HCT116 (cell line): ENCODE results near the gene THBS3. TPM values are rescaled to one million over a fixed set of nuclear protein-coding genes. Genes with fewer than 3 reads are reported as not detected.

Experiments
- ATAC-seq: fragments of 200-7000 bp; cut with Tn5 transposase; 2 replicates; pipeline ENCODE4 v1.9.1; 2020; ENCODE audit warnings: mild to moderate bottlenecking, moderate library complexity
- BruUV-seq: library from RNA; stranded (reverse); fragments of 400-500 nt; replicated peaks from 2 replicates; lab custom pipeline; 2021; lab: Mats Ljungman, UMichigan
- CTCF ChIA-PET: fragments of 300-600 bp; sonication (Branson Sonifier 250); formaldehyde crosslinking; loops from one replicate; lab custom pipeline; 2021; ENCODE audit warnings: antibody characterized with exemption; lab: Charles Lee
- POLR2A ChIA-PET: fragments of 300-600, 350-600 bp; sonication (Branson Sonifier 250); formaldehyde crosslinking; loops from one replicate; lab custom pipeline; 2021; ENCODE audit warnings: antibody characterized with exemption; lab: Charles Lee
- RAD21 ChIA-PET, 2 experiments: fragments of 300-600 bp; sonication (Branson Sonifier 250); formaldehyde crosslinking; loops; one replicate each; lab custom pipeline; 2023; ENCODE audit warnings: low total read pairs in 2 of 2; ENCODE audit not compliant: uncharacterized antibody in 2 of 2, unreplicated experiment in 2 of 2, low non-redundant PET in 1 of 2; lab: Charles Lee
- DNase-seq: peaks from one replicate; pipeline ENCODE4 v3.0.0-alpha.2; 2010; ENCODE audit warnings: low read depth, low spot score
- H2AFZ ChIP-seq: fragments of 200-600 bp; shearing (Covaris generic), sonication (generic); 2 replicates; pipeline ENCODE4 v1.6.1; 2017; ENCODE audit warnings: low read depth, mixed run types, mixed read lengths, antibody characterized with exemption, low read length; ENCODE audit not compliant: poor library complexity, severe bottlenecking
- H3K27ac ChIP-seq: 2 replicates; pipeline ENCODE4 v1.5.1; 2012; ENCODE audit warnings: low read depth, low read length
- H3K27me3 ChIP-seq: fragments of 200-600 bp; sonication (generic); 2 replicates; pipeline ENCODE4 v1.6.1; 2016; ENCODE audit warnings: mixed run types, low read length, mixed read lengths; ENCODE audit not compliant: insufficient read depth
- H3K36me3 ChIP-seq, 2 experiments: fragments of 200-500 bp in 1 of 2; fragments of 200-600 bp in 1 of 2; sonication (Bioruptor generic) in 1 of 2; sonication (generic) in 1 of 2; 2 replicates each; pipeline versions ENCODE4 v1.5.1 to v1.6.1; 2014 to 2016; ENCODE audit warnings: low read length in 2 of 2, inconsistent platforms in 1 of 2, mixed read lengths in 1 of 2, mixed run types in 1 of 2; ENCODE audit not compliant: insufficient read depth in 2 of 2, control insufficient read depth in 1 of 2
- H3K4me1 ChIP-seq, 2 experiments: fragments of 200-600 bp in 1 of 2; sonication (generic) in 1 of 2; 2 replicates each; pipeline versions ENCODE4 v1.5.1 to v1.6.1; 2012 to 2017; ENCODE audit warnings: low read length in 2 of 2, inconsistent platforms in 1 of 2, mild to moderate bottlenecking in 1 of 2, mixed read lengths in 1 of 2, mixed run types in 1 of 2, moderate library complexity in 1 of 2; ENCODE audit not compliant: insufficient read depth in 2 of 2, control insufficient read depth in 1 of 2
- H3K4me2 ChIP-seq: fragments of 200-600 bp; sonication (generic); 2 replicates; pipeline ENCODE4 v1.6.1; 2017; ENCODE audit warnings: mixed run types, low read length, mixed read lengths
- H3K4me3 ChIP-seq, 2 experiments: fragments of 200-600 bp in 1 of 2; sonication (generic) in 1 of 2; replicated peaks in 1 of 2; 2 replicates each; pipeline ENCODE4 v1.5.1; 2011 to 2016; ENCODE audit warnings: low read length in 2 of 2, control low read depth in 1 of 2, low read depth in 1 of 2, mild to moderate bottlenecking in 1 of 2, mixed read lengths in 1 of 2, mixed run types in 1 of 2
- H3K79me2 ChIP-seq: fragments of 200-600 bp; sonication (generic); 2 replicates; pipeline ENCODE4 v1.6.1; 2017; ENCODE audit warnings: mild to moderate bottlenecking, mixed run types, low read length, moderate library complexity, mixed read lengths; ENCODE audit not compliant: insufficient read depth
- H3K9ac ChIP-seq: fragments of 200-600 bp; sonication (generic); 2 replicates; pipeline ENCODE4 v1.6.1; 2016; ENCODE audit warnings: low read length, mixed read lengths
- H3K9me2 ChIP-seq: fragments of 200-600 bp; sonication (generic), shearing (Covaris generic); 2 replicates; pipeline ENCODE4 v1.6.1; 2017; ENCODE audit warnings: mixed run types, mild to moderate bottlenecking, moderate library complexity; ENCODE audit not compliant: insufficient read depth
- H3K9me3 ChIP-seq, 2 experiments: fragments of 200-500 bp in 1 of 2; fragments of 200-600 bp in 1 of 2; sonication (Bioruptor generic) in 1 of 2; sonication (generic) in 1 of 2; 2 replicates each; pipeline ENCODE4 v1.6.1; 2014 to 2017; ENCODE audit warnings: low read length in 2 of 2, mixed read lengths in 2 of 2, inconsistent platforms in 1 of 2, low read depth in 1 of 2, mild to moderate bottlenecking in 1 of 2, mixed run types in 1 of 2, moderate library complexity in 1 of 2; ENCODE audit not compliant: control insufficient read depth in 1 of 2, insufficient read depth in 1 of 2
- H4K20me1 ChIP-seq: fragments of 200-600 bp; sonication (generic), shearing (Covaris generic); 2 replicates; pipeline ENCODE4 v1.6.1; 2017; ENCODE audit warnings: mixed run types, mild to moderate bottlenecking, moderate library complexity; ENCODE audit not compliant: insufficient read depth
- EZH2phosphoT487 ChIP-seq: fragments of 200-600 bp; IDR thresholded peaks from 2 replicates; pipeline ENCODE4 v1.6.1; 2018; ENCODE audit warnings: antibody characterized with exemption, borderline replicate concordance
- JUND ChIP-seq: IDR thresholded peaks from 2 replicates; pipeline ENCODE4 v1.6.1; 2012
- SRF ChIP-seq: IDR thresholded peaks from 2 replicates; pipeline ENCODE4 v1.6.1; 2012; ENCODE audit warnings: low read depth
- YY1 ChIP-seq: IDR thresholded peaks from 2 replicates; pipeline ENCODE4 v1.6.1; 2011; ENCODE audit warnings: low read length, low read depth, moderate library complexity, mild to moderate bottlenecking; ENCODE audit not compliant: insufficient replicate concordance; ENCODE audit errors: extremely low read depth
- ZFX ChIP-seq: fragments of 450-650 bp; IDR thresholded peaks from 2 replicates; pipeline ENCODE4 v1.6.1; 2017
- ZNF274 ChIP-seq: fragments of 200-500 bp; sonication (Bioruptor generic); IDR thresholded peaks from 2 replicates; pipeline ENCODE4 v1.6.1; 2014; ENCODE audit warnings: mild to moderate bottlenecking, low read depth, low read length, inconsistent platforms
- intact Hi-C: fragments of 100-400 bp; cut with micrococcal nuclease; formaldehyde crosslinking; loops from 2 replicates; pipeline ENCODE4 v1.10.0; 2022
- total RNA-seq: library from RNA; stranded (reverse); gene quantifications from one replicate; pipeline ENCODE4 v1.2.1, GENCODE V29; 2021; ENCODE audit not compliant: unreplicated experiment
- TF ChIP-seq, protein P1 (sequence below): IDR thresholded peaks from 2 replicates; pipeline ENCODE4 v1.6.1; 2012
- TF ChIP-seq, protein P2 (sequence below): IDR thresholded peaks from 2 replicates; pipeline ENCODE4 v1.6.1; 2011; ENCODE audit warnings: mild to moderate bottlenecking, low read length, moderate library complexity; ENCODE audit not compliant: insufficient replicate concordance; ENCODE audit errors: extremely low read depth
- TF ChIP-seq, protein P3 (sequence below): IDR thresholded peaks from 2 replicates; pipeline ENCODE4 v1.6.1; 2012; ENCODE audit warnings: low read depth
- TF ChIP-seq, protein P4 (sequence below), 3 experiments: fragments of 200-600 bp in 1 of 3; sonication (generic) in 1 of 3; IDR thresholded peaks in 2 of 3; conservative IDR thresholded peaks in 1 of 3; 2 replicates each; pipeline ENCODE4 v1.5.1; 2012 to 2017; ENCODE audit warnings: low read depth in 2 of 3, low read length in 2 of 3, antibody characterized with exemption in 1 of 3, borderline replicate concordance in 1 of 3, control low read depth in 1 of 3, mild to moderate bottlenecking in 1 of 3, mixed read lengths in 1 of 3, mixed run types in 1 of 3, moderate library complexity in 1 of 3; ENCODE audit not compliant: insufficient read depth in 1 of 3

Gene THBS3
- total RNA-seq, 1 experiment from 2014 or later = 15.9 TPM

DNA sequence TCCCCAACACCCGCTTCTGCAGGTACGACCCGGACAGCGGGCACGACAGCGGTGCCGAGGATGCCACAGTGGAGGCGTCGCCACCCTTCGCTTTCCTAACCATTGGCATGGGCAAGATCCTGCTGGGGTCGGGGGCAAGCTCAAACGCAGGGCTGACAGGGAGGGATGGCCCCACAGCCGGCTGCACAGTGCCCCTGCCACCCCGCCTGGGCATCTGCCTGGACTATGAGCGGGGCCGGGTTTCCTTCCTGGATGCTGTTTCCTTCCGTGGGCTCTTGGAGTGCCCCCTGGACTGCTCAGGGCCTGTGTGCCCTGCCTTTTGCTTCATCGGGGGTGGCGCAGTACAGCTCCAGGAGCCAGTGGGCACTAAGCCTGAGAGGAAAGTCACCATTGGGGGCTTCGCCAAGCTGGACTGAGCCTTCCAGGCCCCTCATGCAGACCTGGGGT, 23.9 kb downstream of the THBS3 start:
- Histone ChIP-seq H3K9me3 (no peaks in the 10 kb centered on the region), H3K79me2 (no peaks in the 10 kb centered on the region), H3K4me2 (no peak overlapping the region), H3K4me3 (no peak overlapping the region), H3K4me1 (no peaks in the 10 kb centered on the region; a peak in 2 of 4 replicates), H3K27me3 (no peaks in the 10 kb centered on the region), H4K20me1 (no peaks in the 10 kb centered on the region), H2AFZ (no peak overlapping the region), H3K9me2 (no peaks in the 10 kb centered on the region), H3K9ac (no peak overlapping the region), H3K36me3 (no peaks in the 10 kb centered on the region; a peak in 1 of 4 replicates), H3K27ac (no peak overlapping the region)
- TF ChIP-seq SRF (no peak), ZNF274 (no peak), EZH2phosphoT487 (no peak), JUND (no peak), YY1 (no peak), ZFX (no peak)
- TF ChIP-seq, protein P1, sequence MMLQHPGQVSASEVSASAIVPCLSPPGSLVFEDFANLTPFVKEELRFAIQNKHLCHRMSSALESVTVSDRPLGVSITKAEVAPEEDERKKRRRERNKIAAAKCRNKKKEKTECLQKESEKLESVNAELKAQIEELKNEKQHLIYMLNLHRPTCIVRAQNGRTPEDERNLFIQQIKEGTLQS = no peak
- TF ChIP-seq, protein P2, sequence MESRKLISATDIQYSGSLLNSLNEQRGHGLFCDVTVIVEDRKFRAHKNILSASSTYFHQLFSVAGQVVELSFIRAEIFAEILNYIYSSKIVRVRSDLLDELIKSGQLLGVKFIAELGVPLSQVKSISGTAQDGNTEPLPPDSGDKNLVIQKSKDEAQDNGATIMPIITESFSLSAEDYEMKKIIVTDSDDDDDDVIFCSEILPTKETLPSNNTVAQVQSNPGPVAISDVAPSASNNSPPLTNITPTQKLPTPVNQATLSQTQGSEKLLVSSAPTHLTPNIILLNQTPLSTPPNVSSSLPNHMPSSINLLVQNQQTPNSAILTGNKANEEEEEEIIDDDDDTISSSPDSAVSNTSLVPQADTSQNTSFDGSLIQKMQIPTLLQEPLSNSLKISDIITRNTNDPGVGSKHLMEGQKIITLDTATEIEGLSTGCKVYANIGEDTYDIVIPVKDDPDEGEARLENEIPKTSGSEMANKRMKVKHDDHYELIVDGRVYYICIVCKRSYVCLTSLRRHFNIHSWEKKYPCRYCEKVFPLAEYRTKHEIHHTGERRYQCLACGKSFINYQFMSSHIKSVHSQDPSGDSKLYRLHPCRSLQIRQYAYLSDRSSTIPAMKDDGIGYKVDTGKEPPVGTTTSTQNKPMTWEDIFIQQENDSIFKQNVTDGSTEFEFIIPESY = no peak
- TF ChIP-seq, protein P3, sequence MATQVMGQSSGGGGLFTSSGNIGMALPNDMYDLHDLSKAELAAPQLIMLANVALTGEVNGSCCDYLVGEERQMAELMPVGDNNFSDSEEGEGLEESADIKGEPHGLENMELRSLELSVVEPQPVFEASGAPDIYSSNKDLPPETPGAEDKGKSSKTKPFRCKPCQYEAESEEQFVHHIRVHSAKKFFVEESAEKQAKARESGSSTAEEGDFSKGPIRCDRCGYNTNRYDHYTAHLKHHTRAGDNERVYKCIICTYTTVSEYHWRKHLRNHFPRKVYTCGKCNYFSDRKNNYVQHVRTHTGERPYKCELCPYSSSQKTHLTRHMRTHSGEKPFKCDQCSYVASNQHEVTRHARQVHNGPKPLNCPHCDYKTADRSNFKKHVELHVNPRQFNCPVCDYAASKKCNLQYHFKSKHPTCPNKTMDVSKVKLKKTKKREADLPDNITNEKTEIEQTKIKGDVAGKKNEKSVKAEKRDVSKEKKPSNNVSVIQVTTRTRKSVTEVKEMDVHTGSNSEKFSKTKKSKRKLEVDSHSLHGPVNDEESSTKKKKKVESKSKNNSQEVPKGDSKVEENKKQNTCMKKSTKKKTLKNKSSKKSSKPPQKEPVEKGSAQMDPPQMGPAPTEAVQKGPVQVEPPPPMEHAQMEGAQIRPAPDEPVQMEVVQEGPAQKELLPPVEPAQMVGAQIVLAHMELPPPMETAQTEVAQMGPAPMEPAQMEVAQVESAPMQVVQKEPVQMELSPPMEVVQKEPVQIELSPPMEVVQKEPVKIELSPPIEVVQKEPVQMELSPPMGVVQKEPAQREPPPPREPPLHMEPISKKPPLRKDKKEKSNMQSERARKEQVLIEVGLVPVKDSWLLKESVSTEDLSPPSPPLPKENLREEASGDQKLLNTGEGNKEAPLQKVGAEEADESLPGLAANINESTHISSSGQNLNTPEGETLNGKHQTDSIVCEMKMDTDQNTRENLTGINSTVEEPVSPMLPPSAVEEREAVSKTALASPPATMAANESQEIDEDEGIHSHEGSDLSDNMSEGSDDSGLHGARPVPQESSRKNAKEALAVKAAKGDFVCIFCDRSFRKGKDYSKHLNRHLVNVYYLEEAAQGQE = no peak
- TF ChIP-seq, protein P4, sequence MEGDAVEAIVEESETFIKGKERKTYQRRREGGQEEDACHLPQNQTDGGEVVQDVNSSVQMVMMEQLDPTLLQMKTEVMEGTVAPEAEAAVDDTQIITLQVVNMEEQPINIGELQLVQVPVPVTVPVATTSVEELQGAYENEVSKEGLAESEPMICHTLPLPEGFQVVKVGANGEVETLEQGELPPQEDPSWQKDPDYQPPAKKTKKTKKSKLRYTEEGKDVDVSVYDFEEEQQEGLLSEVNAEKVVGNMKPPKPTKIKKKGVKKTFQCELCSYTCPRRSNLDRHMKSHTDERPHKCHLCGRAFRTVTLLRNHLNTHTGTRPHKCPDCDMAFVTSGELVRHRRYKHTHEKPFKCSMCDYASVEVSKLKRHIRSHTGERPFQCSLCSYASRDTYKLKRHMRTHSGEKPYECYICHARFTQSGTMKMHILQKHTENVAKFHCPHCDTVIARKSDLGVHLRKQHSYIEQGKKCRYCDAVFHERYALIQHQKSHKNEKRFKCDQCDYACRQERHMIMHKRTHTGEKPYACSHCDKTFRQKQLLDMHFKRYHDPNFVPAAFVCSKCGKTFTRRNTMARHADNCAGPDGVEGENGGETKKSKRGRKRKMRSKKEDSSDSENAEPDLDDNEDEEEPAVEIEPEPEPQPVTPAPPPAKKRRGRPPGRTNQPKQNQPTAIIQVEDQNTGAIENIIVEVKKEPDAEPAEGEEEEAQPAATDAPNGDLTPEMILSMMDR (IDR thresholded peaks at IDR 0.05 in 2 of 3, conservative IDR thresholded peaks at IDR 0.05 in 1 of 3; ENCODE audit: borderline replicate concordance in 1 of 3, insufficient read depth in 1 of 3, low read depth in 2 of 3, low read length in 2 of 3) = no peak
- CTCF ChIA-PET = interaction anchor here (2.4 kb wide), 1 partner anchor 11 kb away, joined by 9 read pairs; the partner anchor contains the start of gene KRTCAP2
- POLR2A ChIA-PET = interaction anchor here (0.6 to 2.6 kb wide), 2 partner anchors 10 to 90 kb away, joined by 4 to 11 read pairs; partner anchors contain the start of gene CLK2
- intact Hi-C loops = no loop called here
- BruUV-seq = no TSS peak
- no peak for DNase-seq
- ATAC-seq = no peak
- RAD21 ChIA-PET = no interaction called here
